GM12892 (cell line): ENCODE measurements around the gene NFAT5.

Source experiments
- POLR2A ChIP-seq: IDR thresholded peaks from 2 replicates; pipeline ENCODE4 v1.6.1; 2011; ENCODE audit warnings: low read depth, low read length, control low read depth
- POLR2AphosphoS5 ChIP-seq: IDR thresholded peaks from 2 replicates; pipeline ENCODE4 v1.6.1; 2011; ENCODE audit warnings: low read depth, low read length, control low read depth
- TAF1 ChIP-seq: IDR thresholded peaks from 2 replicates; pipeline ENCODE4 v1.6.1; 2011; ENCODE audit warnings: low read depth, mild to moderate bottlenecking, control low read depth, low read length, borderline replicate concordance

- no peak for TF ChIP-seq TAF1
- no peak for TF ChIP-seq POLR2AphosphoS5
- no peak for TF ChIP-seq POLR2A
Measured at GRCh38 chr16:69745959-69746358, 180.2 kb downstream of the NFAT5 start.
